Dendritic cell treated with granulocyte-macrophage colony-stimulating factor and Interleukin-4, amounts not matched to agents 40 ng/mL and 50 ng/mL, for 4 days (primary cell): ENCODE data around the gene ASIC4.

ENCODE experiments used
- H3K27ac Mint-ChIP-seq: one replicate; pipeline ENCODE4 v1.8.0; 2022; ENCODE audit warnings: mild to moderate bottlenecking, mixed read lengths
- H3K27me3 Mint-ChIP-seq: one replicate; pipeline ENCODE4 v1.8.0; 2022; ENCODE audit warnings: mild to moderate bottlenecking, mixed read lengths
- H3K36me3 Mint-ChIP-seq: one replicate; pipeline ENCODE4 v1.8.0; 2022; ENCODE audit warnings: low read depth, mixed read lengths
- H3K4me1 Mint-ChIP-seq: one replicate; pipeline ENCODE4 v1.8.0; 2022; ENCODE audit warnings: low read depth, mixed read lengths
- H3K4me3 Mint-ChIP-seq: one replicate; pipeline ENCODE4 v1.8.0; 2022; ENCODE audit warnings: mild to moderate bottlenecking, moderate library complexity, mixed read lengths
- H3K9me3 Mint-ChIP-seq: one replicate; pipeline ENCODE4 v1.8.0; 2022; ENCODE audit warnings: mixed read lengths
- intact Hi-C: fragments of 100-400 bp; cut with micrococcal nuclease; formaldehyde crosslinking; loops from one replicate; pipeline ENCODE4 v1.15.0; 2022

Gene ASIC4

DNA sequence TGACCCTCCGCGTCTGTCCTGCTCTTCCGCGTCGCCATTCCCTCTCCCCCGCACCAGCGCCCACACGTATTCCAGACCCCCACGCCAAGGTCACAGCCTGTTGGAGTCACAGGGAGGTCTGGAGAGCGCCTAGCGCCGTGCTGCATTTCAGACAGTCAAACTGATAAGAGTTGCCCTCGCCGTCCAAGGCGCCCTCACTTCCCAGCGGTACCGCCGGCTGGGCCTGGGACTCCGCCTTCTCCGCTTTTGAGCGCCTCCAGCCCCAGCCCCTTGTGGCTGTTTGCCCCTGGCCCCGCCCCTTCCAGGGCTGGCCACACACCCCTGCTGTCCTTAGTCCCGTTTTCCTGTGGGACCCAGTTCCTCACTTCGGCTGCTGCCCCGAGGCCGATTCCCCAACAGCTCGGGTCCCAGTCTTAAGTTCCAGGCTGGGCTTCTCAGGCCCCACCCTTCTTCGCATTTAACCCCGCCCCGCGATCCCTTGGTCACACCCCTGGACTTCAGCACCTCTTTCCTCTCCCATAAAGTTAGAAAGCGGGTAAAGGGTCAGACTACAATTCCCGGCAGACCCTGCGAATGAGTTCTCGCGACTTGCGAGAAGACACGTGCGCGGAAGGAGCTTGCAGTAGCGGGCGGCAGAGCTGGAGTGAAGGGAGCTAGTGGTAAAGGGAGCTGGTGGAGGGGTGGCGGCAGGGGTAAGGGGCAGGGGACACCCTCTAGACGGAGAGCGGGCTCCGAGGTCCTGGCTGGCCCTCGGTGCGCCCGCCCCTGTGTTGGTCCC, 15.8 kb upstream of the ASIC4 start, which contains the start of gene GMPPA:
Gene GMPPA, plus strand, starts transcription at position 612 of the 778 bp plus-strand sequence. CDS start 1,085 bp downstream, outside the sequence.
- H3K27ac Mint-ChIP-seq = peak within 1 kb of the TSS; percentile 94
- H3K27me3 Mint-ChIP-seq = peaks cover 43% of the 10 kb centered on the region
- peak within 1 kb of the TSS; percentile 90 for H3K4me3 Mint-ChIP-seq
- H3K36me3 Mint-ChIP-seq = peaks cover 42% of the 10 kb centered on the region
- intact Hi-C loops = loop anchor here (1.0 to 5.0 kb wide), 2 partner anchors 99 to 110 kb away; partner anchors contain the start of gene STK11IP
- no peaks in the 10 kb centered on the region for H3K9me3 Mint-ChIP-seq
- H3K4me1 Mint-ChIP-seq = peaks cover 40% of the 10 kb centered on the region

DNA sequence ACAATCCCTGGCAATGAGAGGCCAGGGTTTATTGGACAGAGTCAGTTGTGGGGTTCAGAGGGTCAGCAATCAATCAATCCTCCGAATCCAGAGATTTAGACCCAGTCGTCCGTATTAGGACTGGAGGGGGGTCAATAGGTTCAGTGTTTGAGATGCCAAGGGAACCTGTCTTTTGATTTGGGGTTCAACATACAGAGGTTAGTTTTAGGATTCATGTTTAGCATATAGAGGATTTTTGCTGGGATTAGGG, 15.3 kb upstream of the ASIC4 start:
- Mint-ChIP-seq H3K4me3 (peak overlapping the region; percentile 90), H3K27ac (peak overlapping the region; percentile 94), H3K4me1 (peaks cover 40% of the 10 kb centered on the region), H3K27me3 (peaks cover 38% of the 10 kb centered on the region), H3K9me3 (no peaks in the 10 kb centered on the region), H3K36me3 (peaks cover 47% of the 10 kb centered on the region)
- intact Hi-C loops = loop anchor here (5.0 kb wide), 1 partner anchor 98 kb away; the partner anchor contains the start of gene STK11IP

DNA sequence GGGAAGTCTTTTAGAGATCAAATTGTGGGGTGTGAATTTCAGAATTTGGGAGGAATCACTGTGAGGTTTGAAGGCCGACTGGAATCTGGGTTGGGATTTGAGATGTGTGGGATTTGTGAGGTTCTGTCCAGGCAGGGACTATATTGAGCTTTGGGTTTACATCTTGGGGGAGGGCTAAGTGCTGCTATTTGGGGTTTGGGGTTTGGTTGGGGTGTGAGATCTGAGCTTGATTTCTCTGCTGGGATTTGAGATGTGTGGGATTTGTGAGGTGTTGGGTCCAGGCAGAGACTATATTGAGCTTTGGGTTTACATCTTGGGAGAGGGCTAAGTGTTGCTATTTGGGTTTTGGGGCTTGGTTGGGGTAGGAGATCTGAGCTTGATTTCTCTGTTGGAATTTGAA, 14.7 kb upstream of the ASIC4 start:
- H3K9me3 Mint-ChIP-seq = no peaks in the 10 kb centered on the region
- peak overlapping the region; percentile 94 for H3K27ac Mint-ChIP-seq
- peaks cover 40% of the 10 kb centered on the region for H3K4me1 Mint-ChIP-seq
- H3K4me3 Mint-ChIP-seq = peak overlapping the region; percentile 90
- intact Hi-C loops = loop anchor here (5.0 kb wide), 1 partner anchor 98 kb away; the partner anchor contains the start of gene STK11IP
- peaks cover 52% of the 10 kb centered on the region for H3K36me3 Mint-ChIP-seq
- H3K27me3 Mint-ChIP-seq = peaks cover 32% of the 10 kb centered on the region

DNA sequence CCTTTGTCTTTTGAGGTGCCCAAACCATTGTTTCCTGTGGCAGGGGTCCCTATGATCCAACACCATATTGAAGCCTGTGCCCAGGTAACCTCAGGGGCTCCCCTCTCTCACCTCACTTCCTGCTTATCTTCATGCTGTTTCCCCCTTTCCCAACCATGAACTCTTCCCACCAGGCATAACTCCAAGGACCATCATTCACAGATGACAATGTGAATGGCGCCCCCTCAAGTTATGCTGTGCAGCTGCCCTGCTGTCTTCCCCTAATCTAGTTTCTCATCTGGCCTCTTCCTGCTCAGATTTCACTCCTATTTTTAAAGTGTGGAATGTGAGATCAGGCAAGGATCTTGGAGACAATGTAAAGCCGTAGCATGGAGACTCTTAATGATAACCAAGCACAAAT, 14.1 kb upstream of the ASIC4 start:
- no peak overlapping the region for H3K4me3 Mint-ChIP-seq
- peaks cover 40% of the 10 kb centered on the region for H3K4me1 Mint-ChIP-seq
- intact Hi-C loops = no loop called here
- H3K36me3 Mint-ChIP-seq = peaks cover 58% of the 10 kb centered on the region
- H3K9me3 Mint-ChIP-seq = no peaks in the 10 kb centered on the region
- peaks cover 26% of the 10 kb centered on the region for H3K27me3 Mint-ChIP-seq
- H3K27ac Mint-ChIP-seq = no peak overlapping the region

DNA sequence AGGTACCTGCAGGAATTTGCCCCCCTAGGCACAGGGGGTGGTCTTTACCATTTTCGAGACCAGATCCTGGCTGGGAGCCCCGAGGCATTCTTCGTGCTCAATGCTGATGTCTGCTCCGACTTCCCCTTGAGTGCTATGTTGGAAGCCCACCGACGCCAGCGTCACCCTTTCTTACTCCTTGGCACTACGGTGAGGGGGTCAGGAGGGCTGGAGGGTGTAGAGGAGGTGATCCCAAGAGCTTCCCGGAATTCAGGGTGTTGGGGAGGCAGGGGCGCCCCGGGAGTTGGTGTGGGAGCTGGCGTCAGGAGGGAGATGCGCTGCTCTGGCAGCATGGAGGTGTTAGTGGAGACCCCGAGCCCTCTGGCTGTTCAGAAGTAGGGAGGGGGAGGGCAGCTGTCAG, 12.4 kb upstream of the ASIC4 start:
- Mint-ChIP-seq H3K9me3 (no peaks in the 10 kb centered on the region), H3K27me3 (peaks cover 9% of the 10 kb centered on the region), H3K4me3 (no peak overlapping the region), H3K27ac (no peak overlapping the region), H3K36me3 (peaks cover 75% of the 10 kb centered on the region), H3K4me1 (peaks cover 33% of the 10 kb centered on the region)
- intact Hi-C loops = no loop called here

DNA sequence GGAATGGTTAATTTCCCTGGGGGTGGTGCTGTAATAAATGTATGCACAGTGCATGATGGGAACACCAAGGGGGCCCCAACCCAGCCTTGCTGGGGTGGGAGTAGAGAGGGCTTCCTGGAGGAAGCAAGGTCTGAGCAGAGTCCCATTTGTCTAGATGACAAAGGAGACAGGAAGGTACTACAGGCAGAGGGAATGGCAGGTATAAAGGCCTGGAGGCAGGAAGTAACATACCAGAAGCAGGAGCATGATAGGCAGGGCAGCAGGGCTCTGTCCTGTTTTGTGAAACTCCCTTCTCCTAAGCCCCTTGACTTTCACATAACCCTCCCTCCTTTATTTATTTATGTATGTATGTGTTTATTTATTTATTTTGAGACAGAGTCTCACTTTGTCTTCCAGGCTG, 11.7 kb upstream of the ASIC4 start:
- H3K4me1 Mint-ChIP-seq = peaks cover 25% of the 10 kb centered on the region
- peaks cover 1% of the 10 kb centered on the region for H3K27me3 Mint-ChIP-seq
- H3K4me3 Mint-ChIP-seq = no peak overlapping the region
- H3K27ac Mint-ChIP-seq = no peak overlapping the region
- no peaks in the 10 kb centered on the region for H3K9me3 Mint-ChIP-seq
- peaks cover 83% of the 10 kb centered on the region for H3K36me3 Mint-ChIP-seq
- intact Hi-C loops = no loop called here

DNA sequence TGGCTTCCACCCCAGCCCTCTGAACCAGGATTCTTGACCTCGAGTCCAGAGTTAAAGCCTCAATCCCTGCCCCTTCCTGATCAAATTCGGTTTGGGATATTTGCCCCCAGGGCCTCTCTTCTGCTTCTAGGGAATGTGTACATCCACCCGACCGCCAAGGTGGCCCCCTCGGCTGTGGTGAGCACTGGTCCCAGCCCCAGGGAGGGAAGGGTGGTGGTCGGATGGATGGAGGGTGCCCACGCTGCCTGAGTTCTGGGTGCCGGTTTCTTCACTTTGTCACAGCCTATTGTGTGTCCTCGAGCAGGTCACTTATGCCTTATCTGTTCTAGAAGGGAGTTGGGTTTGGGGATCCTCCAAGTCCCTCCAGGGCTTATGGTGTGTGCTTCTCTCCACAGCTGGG, 8.7 kb upstream of the ASIC4 start:
- Mint-ChIP-seq H3K9me3 (no peaks in the 10 kb centered on the region), H3K4me3 (no peak overlapping the region), H3K27ac (no peak overlapping the region), H3K27me3 (peaks cover 26% of the 10 kb centered on the region), H3K4me1 (peaks cover 14% of the 10 kb centered on the region), H3K36me3 (peaks cover 68% of the 10 kb centered on the region)
- intact Hi-C loops = no loop called here

DNA sequence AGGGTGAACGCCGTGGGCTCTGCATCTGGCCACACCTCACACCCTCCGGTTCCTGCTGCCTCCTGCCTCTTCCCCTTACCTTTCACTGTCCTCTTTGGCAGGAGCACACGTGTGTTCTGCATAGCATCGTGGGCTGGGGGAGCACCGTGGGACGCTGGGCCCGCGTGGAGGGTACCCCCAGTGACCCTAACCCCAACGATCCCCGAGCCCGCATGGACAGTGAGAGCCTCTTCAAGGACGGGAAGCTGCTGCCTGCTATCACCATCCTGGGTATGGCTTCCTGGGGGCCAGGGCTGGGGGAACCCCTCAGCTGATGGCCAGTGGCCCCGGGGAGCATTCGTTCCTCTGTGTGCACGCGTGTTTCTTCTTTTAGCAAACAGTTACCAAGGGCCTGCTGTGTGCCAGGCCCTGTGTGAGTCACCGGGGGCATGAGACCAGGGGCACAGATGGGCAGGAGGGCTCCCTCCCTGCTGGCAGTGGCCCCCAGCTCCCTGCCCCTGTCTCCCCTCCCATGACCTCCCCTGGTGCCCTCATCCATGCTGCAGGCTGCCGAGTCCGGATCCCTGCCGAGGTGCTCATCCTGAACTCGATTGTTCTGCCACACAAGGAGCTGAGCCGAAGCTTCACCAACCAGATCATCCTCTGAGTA, 8.0 kb upstream of the ASIC4 start:
- H3K36me3 Mint-ChIP-seq = peaks cover 65% of the 10 kb centered on the region
- no peak overlapping the region for H3K4me3 Mint-ChIP-seq
- intact Hi-C loops = no loop called here
- H3K27me3 Mint-ChIP-seq = peaks cover 33% of the 10 kb centered on the region
- peaks cover 14% of the 10 kb centered on the region for H3K4me1 Mint-ChIP-seq
- no peaks in the 10 kb centered on the region for H3K9me3 Mint-ChIP-seq
- no peak overlapping the region for H3K27ac Mint-ChIP-seq

DNA sequence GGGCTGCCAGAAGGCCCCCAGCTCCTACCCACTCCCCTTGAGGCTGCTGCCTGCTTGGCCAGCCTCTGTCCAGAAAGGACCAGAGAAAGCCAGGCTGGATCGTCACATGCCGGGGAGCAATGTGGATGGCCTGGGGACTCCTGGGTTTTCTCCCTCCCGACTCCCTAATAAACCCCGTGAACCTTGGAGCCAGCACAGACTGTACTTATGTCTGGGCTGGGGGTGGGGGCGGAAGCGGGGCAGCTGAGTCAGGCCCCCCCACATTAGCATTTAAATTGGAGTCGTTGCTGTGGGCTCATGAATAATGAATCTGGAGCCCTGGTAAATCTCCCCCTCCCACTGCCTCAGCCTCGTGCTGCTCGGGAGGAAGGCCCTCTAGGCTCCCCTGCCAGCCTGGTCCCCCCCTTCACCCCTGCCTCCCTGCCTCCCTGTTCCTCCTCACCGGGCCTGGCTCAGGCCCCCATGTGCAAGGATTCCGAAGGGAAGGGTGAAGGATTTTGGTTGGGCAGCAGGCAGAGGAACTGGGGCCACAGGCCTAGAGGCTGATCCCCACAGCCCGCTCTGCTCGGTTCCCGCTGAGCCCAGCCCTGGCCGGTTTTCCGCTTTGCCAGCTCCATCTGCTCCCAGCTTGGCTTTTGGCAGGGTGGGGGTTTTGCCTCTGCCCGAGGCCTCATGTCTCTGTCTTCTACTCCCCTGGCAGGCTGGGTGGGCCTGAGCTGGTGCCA, 7.3 kb upstream of the ASIC4 start:
- Mint-ChIP-seq H3K36me3 (peaks cover 58% of the 10 kb centered on the region), H3K27ac (no peak overlapping the region), H3K4me1 (peaks cover 14% of the 10 kb centered on the region), H3K27me3 (peaks cover 40% of the 10 kb centered on the region), H3K9me3 (no peaks in the 10 kb centered on the region), H3K4me3 (no peak overlapping the region)
- intact Hi-C loops = no loop called here

DNA sequence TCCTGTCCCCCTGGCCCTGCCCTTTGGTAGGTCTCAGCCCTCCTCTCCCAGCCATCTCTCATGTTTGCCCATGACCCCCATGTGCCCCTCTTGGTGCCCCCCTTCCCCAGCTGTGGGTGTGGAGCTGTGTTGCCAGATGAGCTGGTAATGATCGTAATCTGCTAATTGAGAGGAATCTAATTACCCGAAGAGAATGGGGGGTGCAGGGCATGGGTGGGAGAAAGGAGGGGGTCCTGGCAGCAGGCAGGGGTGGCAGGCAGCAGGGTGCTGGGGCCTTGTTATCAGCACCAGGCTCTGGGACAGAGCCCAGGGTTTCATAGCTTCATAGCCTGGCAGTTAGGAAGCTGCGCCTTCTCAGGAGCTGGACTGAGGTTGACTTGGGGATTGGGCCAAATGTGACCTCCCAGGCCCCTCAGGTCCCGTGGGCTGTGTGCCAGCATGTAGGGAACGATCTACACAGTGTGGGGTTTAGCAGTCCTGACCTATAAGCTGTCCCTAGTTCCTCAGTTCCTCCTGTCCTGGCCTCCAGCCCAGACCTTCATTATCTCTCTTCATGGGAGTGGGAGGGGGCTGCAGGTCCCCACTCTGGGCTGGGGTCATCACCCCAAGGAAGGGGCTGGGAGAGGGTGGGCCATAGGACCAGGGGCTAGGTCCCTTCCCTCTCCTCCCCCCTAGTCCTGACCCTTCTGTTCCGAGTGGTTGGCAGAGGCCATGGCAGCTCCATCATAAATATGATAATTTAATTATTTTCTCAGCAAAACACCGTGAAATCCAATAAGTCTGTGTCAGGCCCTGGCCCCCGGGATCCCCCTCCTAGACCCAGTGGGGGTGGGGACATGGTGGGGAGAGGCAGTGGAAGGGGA, 6.5 kb upstream of the ASIC4 start:
- H3K4me3 Mint-ChIP-seq = no peak overlapping the region
- H3K36me3 Mint-ChIP-seq = peaks cover 50% of the 10 kb centered on the region
- no peak overlapping the region for H3K27ac Mint-ChIP-seq
- H3K27me3 Mint-ChIP-seq = peaks cover 48% of the 10 kb centered on the region
- H3K9me3 Mint-ChIP-seq = no peaks in the 10 kb centered on the region
- intact Hi-C loops = no loop called here
- peaks cover 14% of the 10 kb centered on the region for H3K4me1 Mint-ChIP-seq

DNA sequence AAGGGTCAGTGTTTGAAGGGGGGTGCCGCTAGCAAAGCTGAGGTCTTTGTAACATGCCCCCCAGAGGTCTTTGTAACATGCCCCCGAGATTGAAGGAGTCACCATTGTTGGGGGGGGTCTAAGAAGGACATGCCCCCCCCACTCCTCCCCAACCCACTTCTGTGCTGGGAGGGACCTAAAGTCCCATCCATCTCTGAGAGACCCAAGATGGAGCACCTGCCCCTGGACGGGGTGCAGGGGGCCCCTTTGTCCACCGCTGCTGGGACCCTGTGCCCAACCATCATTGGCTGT, 5.9 kb upstream of the ASIC4 start:
- intact Hi-C loops = no loop called here
- peaks cover 53% of the 10 kb centered on the region for H3K27me3 Mint-ChIP-seq
- H3K4me3 Mint-ChIP-seq = no peak overlapping the region
- H3K27ac Mint-ChIP-seq = no peak overlapping the region
- peaks cover 44% of the 10 kb centered on the region for H3K36me3 Mint-ChIP-seq
- no peaks in the 10 kb centered on the region for H3K9me3 Mint-ChIP-seq
- H3K4me1 Mint-ChIP-seq = peaks cover 14% of the 10 kb centered on the region

DNA sequence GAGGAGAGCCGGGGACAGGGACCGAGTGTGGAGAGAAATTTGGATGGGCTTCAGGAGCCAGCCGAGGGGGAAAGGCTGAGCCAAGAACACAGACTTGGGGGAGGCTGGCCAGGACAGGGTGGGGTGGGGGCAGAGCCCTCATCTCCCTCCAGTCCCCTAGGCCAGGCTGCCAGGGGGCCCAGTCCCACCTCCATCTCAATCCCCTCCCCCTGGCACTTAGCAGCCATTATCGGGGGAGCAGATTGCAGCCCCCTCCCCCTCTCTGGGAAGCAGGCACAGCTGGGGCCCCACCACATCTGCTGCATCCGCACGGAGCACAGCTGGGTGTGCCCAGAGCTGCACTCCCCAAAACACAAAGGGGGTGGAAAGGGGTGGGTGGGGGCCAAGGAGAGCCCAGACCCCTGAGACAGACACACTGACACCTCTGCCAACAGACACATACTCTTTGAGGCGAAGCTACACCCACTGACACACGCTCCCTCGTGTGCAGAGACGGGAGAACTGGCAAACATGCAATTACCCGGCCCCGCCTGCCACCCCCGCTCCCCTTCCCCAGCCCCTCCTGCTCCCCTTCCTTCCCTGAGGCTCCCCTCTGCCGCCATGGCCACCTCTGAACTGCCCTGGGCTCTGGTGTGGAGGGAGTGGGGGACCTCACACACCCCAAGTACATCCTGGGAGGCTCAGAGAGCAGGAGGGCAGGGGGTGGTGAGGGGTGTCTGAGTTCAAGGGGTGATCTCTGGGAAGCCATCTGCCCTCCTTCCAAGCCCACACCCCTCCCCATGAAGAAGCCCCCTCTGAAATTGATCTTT, 5.1 kb upstream of the ASIC4 start:
- intact Hi-C loops = no loop called here
- Mint-ChIP-seq H3K4me1 (peaks cover 16% of the 10 kb centered on the region), H3K9me3 (no peaks in the 10 kb centered on the region), H3K4me3 (no peak overlapping the region), H3K27ac (peak overlapping the region; percentile 18), H3K36me3 (peaks cover 36% of the 10 kb centered on the region), H3K27me3 (peaks cover 61% of the 10 kb centered on the region)
